NCI-H460 (cell line): ENCODE results near the gene WDR93. TPM values are rescaled to one million over a fixed set of nuclear protein-coding genes. Genes with fewer than 3 reads are reported as not detected.
A peak's percentile ranks its signal among the peaks of the same experiment; 100 is the strongest.

Experiments
- DNase-seq: peaks from one replicate; pipeline ENCODE4 v3.0.0-alpha.2; 2016; ENCODE audit warnings: low read depth; ENCODE audit errors: extremely low read depth
- total RNA-seq: library from RNA; depleted of rRNA; stranded (reverse); fragments of >200 nt; shearing (Covaris generic); gene quantifications from 2 replicates; pipeline ENCODE4 v1.2.3, GENCODE V29; 2014

WDR93 gene
- total RNA-seq, 1 experiment from 2014 or later: 0.30 TPM

GRCh38 chr15:89660556-89660955 is 30.1 kb upstream of the WDR93 start:
- DNase-seq: no peak

- DNase-seq: no peak
Observed at GRCh38 chr15:89662893-89663626, 27.6 kb upstream of the WDR93 start.

- no peak for DNase-seq
Observed at GRCh38 chr15:89664441-89665350, 25.9 kb upstream of the WDR93 start.

- DNase-seq: peak; percentile 30
Observed at GRCh38 chr15:89665449-89666181, 25.0 kb upstream of the WDR93 start.

- no peak for DNase-seq
Observed at GRCh38 chr15:89666184-89666857, 24.3 kb upstream of the WDR93 start.

- DNase-seq: no peak
Observed at GRCh38 chr15:89666858-89667705, 23.5 kb upstream of the WDR93 start.

GRCh38 chr15:89667706-89667960 is 23.0 kb upstream of the WDR93 start:
- DNase-seq: no peak

- no peak for DNase-seq
Observed at GRCh38 chr15:89668171-89668570, 22.4 kb upstream of the WDR93 start.

GRCh38 chr15:89669309-89669865 is 21.2 kb upstream of the WDR93 start:
- no peak for DNase-seq

GRCh38 chr15:89669941-89670340 is 20.7 kb upstream of the WDR93 start:
- DNase-seq: no peak

GRCh38 chr15:89670971-89671560 is 19.5 kb upstream of the WDR93 start:
- DNase-seq: no peak

GRCh38 chr15:89671687-89672086 is 18.9 kb upstream of the WDR93 start:
- no peak for DNase-seq

GRCh38 chr15:89672221-89673164 is 18.1 kb upstream of the WDR93 start:
- DNase-seq: no peak

GRCh38 chr15:89673165-89673512 is 17.5 kb upstream of the WDR93 start:
- no peak for DNase-seq

GRCh38 chr15:89674526-89674925 is 16.1 kb upstream of the WDR93 start:
- DNase-seq: no peak

- DNase-seq: no peak
Observed at GRCh38 chr15:89675606-89676005, 15.0 kb upstream of the WDR93 start.

GRCh38 chr15:89677381-89677780 is 13.2 kb upstream of the WDR93 start:
- no peak for DNase-seq

GRCh38 chr15:89679212-89679611 is 11.4 kb upstream of the WDR93 start, which contains the start of gene PLIN1:
TSS of gene PLIN1 (minus strand) at chr15:89679367. CDS start at chr15:89677489, 1,878 bp downstream.
- DNase-seq: no peak
